ENCODE measurements around the gene CLCN5. TPM values are rescaled to one million over a fixed set of nuclear protein-coding genes. Genes with fewer than 3 reads are reported as not detected.
A peak's percentile ranks its signal among the peaks of the same experiment; 100 is the strongest.

CLCN5 gene
- total RNA-seq, 1 donor from 2014 or later = 11.5 TPM

GRCh38 chrX:50111742-50112141 lies 189.3 kb downstream of the CLCN5 start:
- no peak for DNase-seq (ENCODE audit: low spot score)
- peak; percentile 57 for ATAC-seq
- intact Hi-C loops (cut with DNase I) = no loop called here

- intact Hi-C loops (cut with DNase I) = no loop called here
- ATAC-seq (no peak), DNase-seq (ENCODE audit: low spot score) (no peak)
These were observed 191.7 kb downstream of the CLCN5 start for GRCh38 chrX:50114113-50114512.

- intact Hi-C loops (cut with DNase I) = no loop called here
- DNase-seq (ENCODE audit: low spot score) = no peak
- ATAC-seq = no peak
These were observed 193.6 kb downstream of the CLCN5 start for GRCh38 chrX:50115973-50116372.

- intact Hi-C loops (cut with DNase I) = no loop called here
- no peak for ATAC-seq
- no peak for DNase-seq (ENCODE audit: low spot score)
These were observed 195.1 kb downstream of the CLCN5 start for GRCh38 chrX:50117476-50117875.

- intact Hi-C loops (cut with DNase I) = no loop called here
- ATAC-seq = no peak
- DNase-seq (ENCODE audit: low spot score) = no peak
These were observed 203.1 kb downstream of the CLCN5 start for GRCh38 chrX:50125480-50125879.

GRCh38 chrX:50147972-50148371 lies 225.6 kb downstream of the CLCN5 start:
- intact Hi-C loops (cut with DNase I) = no loop called here
- DNase-seq (ENCODE audit: low spot score) = no peak
- ATAC-seq = no peak

Small RNA genes lying within 50 kb of the gene (microRNA-seq; reads per million reads assigned to microRNA genes)
- gene MIR188 = 202 reads per million, percentile 66 among the genes with 10 or more reads in this experiment
- 91.6 reads per million, percentile 55 among the genes with 10 or more reads in this experiment for gene MIR362
- 20.3 reads per million, percentile 32 among the genes with 10 or more reads in this experiment for gene MIR500A
- not detected for gene MIR500B
- 27.2 reads per million, percentile 36 among the genes with 10 or more reads in this experiment for gene MIR501
- 53.6 reads per million, percentile 49 among the genes with 10 or more reads in this experiment for gene MIR502
- gene MIR532 = 1,190 reads per million, percentile 84 among the genes with 10 or more reads in this experiment
- 536 reads per million, percentile 76 among the genes with 10 or more reads in this experiment for gene MIR660

Other genes starting within 250 kb of the CLCN5 start
- not detected for gene PAGE1, start 226.6 kb upstream of the CLCN5 start, total RNA-seq
- not detected for gene PAGE4, start 93.3 kb upstream of the CLCN5 start, total RNA-seq
- gene USP27X, start 43.1 kb upstream of the CLCN5 start, total RNA-seq = 4.4 TPM